Stimulated activated naive CD4-positive, alpha-beta T cell (primary cell): Measurements from ENCODE around the gene LSAMP.

ENCODE experiments used
- DNase-seq, 6 experiments: peaks; one replicate each; lab custom pipeline; 2025; lab: John Stamatoyannopoulos, UW

The LSAMP gene

GRCh38 chr3:116018646-116019045, 426.6 kb downstream of the LSAMP start:
- DNase-seq: no peak

GRCh38 chr3:116015931-116016330, 429.4 kb downstream of the LSAMP start:
- DNase-seq: no peak

- no peak for DNase-seq
Measured at GRCh38 chr3:116007000-116007399, 438.3 kb downstream of the LSAMP start.

GRCh38 chr3:116005404-116005803, 439.9 kb downstream of the LSAMP start:
- no peak for DNase-seq

- DNase-seq: no peak
Measured at GRCh38 chr3:116002235-116002634, 443.1 kb downstream of the LSAMP start.

- DNase-seq: no peak
Measured at GRCh38 chr3:116001151-116001621, 444.1 kb downstream of the LSAMP start.

- DNase-seq: no peak
Measured at GRCh38 chr3:116000311-116000710, 445.0 kb downstream of the LSAMP start.

GRCh38 chr3:115999613-116000012, 445.7 kb downstream of the LSAMP start:
- no peak for DNase-seq

GRCh38 chr3:115999001-115999585, 446.2 kb downstream of the LSAMP start:
- no peak for DNase-seq

GRCh38 chr3:115996420-115997108, 448.7 kb downstream of the LSAMP start:
- DNase-seq: no peak

GRCh38 chr3:115990669-115991068, 454.6 kb downstream of the LSAMP start:
- DNase-seq: no peak

GRCh38 chr3:115989684-115990421, 455.4 kb downstream of the LSAMP start:
- DNase-seq: no peak

GRCh38 chr3:115986555-115987207, 458.6 kb downstream of the LSAMP start:
- DNase-seq: no peak

GRCh38 chr3:115982629-115983028, 462.7 kb downstream of the LSAMP start:
- no peak for DNase-seq

- no peak for DNase-seq
Measured at GRCh38 chr3:115982108-115982507, 463.2 kb downstream of the LSAMP start.

- DNase-seq: no peak
Measured at GRCh38 chr3:115980709-115981108, 464.6 kb downstream of the LSAMP start.

- no peak for DNase-seq
Measured at GRCh38 chr3:115977866-115978265, 467.4 kb downstream of the LSAMP start.

- no peak for DNase-seq
Measured at GRCh38 chr3:115975796-115976195, 469.5 kb downstream of the LSAMP start.

- DNase-seq: no peak
Measured at GRCh38 chr3:115975353-115975752, 469.9 kb downstream of the LSAMP start.

GRCh38 chr3:115974940-115975339, 470.3 kb downstream of the LSAMP start:
- DNase-seq: no peak

GRCh38 chr3:115968871-115969270, 476.4 kb downstream of the LSAMP start:
- DNase-seq: no peak

- no peak for DNase-seq
Measured at GRCh38 chr3:115961380-115961779, 483.9 kb downstream of the LSAMP start.

GRCh38 chr3:115960799-115961198, 484.5 kb downstream of the LSAMP start:
- no peak for DNase-seq
